Lower leg skin (tissue), 3 donors: ENCODE results near the gene KNSTRN.

Experiments
- POLR2A ChIP-seq, 2 donors: fragments of 450-650 bp; IDR thresholded peaks; one replicate each; pipeline ENCODE4 v1.6.1; 2016 to 2017; ENCODE audit warnings: antibody characterized with exemption in 2 of 2, mild to moderate bottlenecking in 1 of 2, moderate library complexity in 1 of 2
- TF ChIP-seq, protein P1 (sequence below), 3 donors: fragments of 450-650 bp; IDR thresholded peaks; one replicate each; pipeline ENCODE4 v1.5.1; 2016; ENCODE audit warnings: antibody characterized with exemption in 3 of 3, mild to moderate bottlenecking in 3 of 3, moderate library complexity in 2 of 3

DNA sequence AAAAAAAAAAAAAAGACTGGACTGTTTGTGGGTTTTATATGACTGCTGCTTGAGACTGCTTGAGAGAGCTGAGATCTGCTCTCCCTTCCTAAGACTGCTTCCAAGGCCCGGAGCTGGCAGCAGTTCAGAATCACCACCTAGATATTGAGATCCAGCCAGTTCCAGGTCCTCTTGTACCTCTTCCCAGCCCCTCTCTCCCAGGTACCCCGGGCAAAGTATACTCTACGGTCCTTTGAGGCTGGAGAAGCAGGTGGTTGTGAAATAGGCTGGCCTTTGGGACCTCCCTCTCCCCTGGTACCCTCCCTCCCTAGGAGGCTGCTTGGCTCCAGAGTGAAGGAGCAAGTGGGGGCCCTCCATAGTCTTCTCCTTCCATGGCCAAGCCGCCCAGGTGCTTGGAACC is 45.7 kb downstream of the KNSTRN start:
- TF ChIP-seq POLR2A (IDR thresholded peaks at IDR 0.05) = no peak
- TF ChIP-seq, protein P1, sequence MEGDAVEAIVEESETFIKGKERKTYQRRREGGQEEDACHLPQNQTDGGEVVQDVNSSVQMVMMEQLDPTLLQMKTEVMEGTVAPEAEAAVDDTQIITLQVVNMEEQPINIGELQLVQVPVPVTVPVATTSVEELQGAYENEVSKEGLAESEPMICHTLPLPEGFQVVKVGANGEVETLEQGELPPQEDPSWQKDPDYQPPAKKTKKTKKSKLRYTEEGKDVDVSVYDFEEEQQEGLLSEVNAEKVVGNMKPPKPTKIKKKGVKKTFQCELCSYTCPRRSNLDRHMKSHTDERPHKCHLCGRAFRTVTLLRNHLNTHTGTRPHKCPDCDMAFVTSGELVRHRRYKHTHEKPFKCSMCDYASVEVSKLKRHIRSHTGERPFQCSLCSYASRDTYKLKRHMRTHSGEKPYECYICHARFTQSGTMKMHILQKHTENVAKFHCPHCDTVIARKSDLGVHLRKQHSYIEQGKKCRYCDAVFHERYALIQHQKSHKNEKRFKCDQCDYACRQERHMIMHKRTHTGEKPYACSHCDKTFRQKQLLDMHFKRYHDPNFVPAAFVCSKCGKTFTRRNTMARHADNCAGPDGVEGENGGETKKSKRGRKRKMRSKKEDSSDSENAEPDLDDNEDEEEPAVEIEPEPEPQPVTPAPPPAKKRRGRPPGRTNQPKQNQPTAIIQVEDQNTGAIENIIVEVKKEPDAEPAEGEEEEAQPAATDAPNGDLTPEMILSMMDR (IDR thresholded peaks at IDR 0.05) = no peak
